T-cell (primary cell): ENCODE results near the gene ITGAL. TPM values are rescaled to one million over a fixed set of nuclear protein-coding genes. Genes with fewer than 3 reads are reported as not detected.

Experiments used
- ATAC-seq, 4 experiments: fragments of 200-7000 bp in 3 of 4; fragments of 150-1000 bp in 1 of 4; cut with Tn5 transposase; replicated peaks in 1 of 4; 1 replicate in 3 of 4; 2 replicates in 1 of 4; pipeline ENCODE4 v1.10.0; 2021; ENCODE audit warnings: moderate library complexity in 3 of 4, mild to moderate bottlenecking in 2 of 4, moderate number of reproducible peaks in 1 of 4
- CTCF ChIA-PET, 2 donors: fragments of 300-600 bp; sonication (Branson Sonifier 250); formaldehyde crosslinking; loops; one replicate each; lab custom pipeline; 2022; ENCODE audit warnings: antibody characterized with exemption in 2 of 2; lab: Charles Lee
- POLR2A ChIA-PET, 2 donors: fragments of 300-600 bp; sonication (Branson Sonifier 250); formaldehyde crosslinking; loops; one replicate each; lab custom pipeline; 2022; ENCODE audit warnings: antibody characterized with exemption in 2 of 2; lab: Charles Lee
- DNase-seq, 35 experiments: peaks; one replicate each; pipeline versions ENCODE4 v3.0.0 to v3.0.0-alpha.2; 2013 to 2023
- H3K27ac ChIP-seq: one replicate; pipeline ENCODE4 v1.5.1; 2013; ENCODE audit warnings: low read length
- H3K27me3 ChIP-seq, 2 experiments: replicated peaks in 1 of 2; 1 replicate in 1 of 2; 2 replicates in 1 of 2; pipeline versions ENCODE4 v1.6.1 to v1.7.0; 2013; ENCODE audit warnings: low read length in 1 of 2, mixed read lengths in 1 of 2; ENCODE audit not compliant: control insufficient read depth in 2 of 2, insufficient read depth in 2 of 2; ENCODE audit errors: extremely low read depth in 1 of 2
- H3K36me3 ChIP-seq, 2 donors: 1 replicate in 1 of 2; 2 replicates in 1 of 2; pipeline versions ENCODE4 v1.6.1 to v1.7.0; 2013; ENCODE audit warnings: low read length in 1 of 2; ENCODE audit not compliant: control insufficient read depth in 2 of 2, insufficient read depth in 1 of 2; ENCODE audit errors: extremely low read depth in 1 of 2
- H3K4me1 ChIP-seq, 2 experiments: 1 replicate in 1 of 2; 2 replicates in 1 of 2; pipeline versions ENCODE4 v1.6.1 to v1.7.0; 2013; ENCODE audit warnings: low read length in 2 of 2, mixed read lengths in 1 of 2; ENCODE audit not compliant: insufficient read depth in 2 of 2, control insufficient read depth in 1 of 2; ENCODE audit errors: extremely low read depth in 1 of 2
- H3K4me3 ChIP-seq, 2 donors: 1 replicate in 1 of 2; 2 replicates in 1 of 2; pipeline versions ENCODE4 v1.5.1 to v1.7.0; 2013; ENCODE audit warnings: mild to moderate bottlenecking in 2 of 2, low read length in 1 of 2, moderate library complexity in 1 of 2; ENCODE audit not compliant: control insufficient read depth in 1 of 2; ENCODE audit errors: extremely low read depth in 1 of 2
- H3K9me3 ChIP-seq: 2 replicates; pipeline ENCODE4 v1.7.0; 2013
- H3K27ac Mint-ChIP-seq, 2 donors: one replicate each; pipeline ENCODE4 v1.8.0; 2020 to 2021; ENCODE audit warnings: mild to moderate bottlenecking in 2 of 2, mixed read lengths in 2 of 2
- H3K27me3 Mint-ChIP-seq, 2 donors: one replicate each; pipeline ENCODE4 v1.8.0; 2021 to 2022; ENCODE audit warnings: mixed read lengths in 2 of 2
- H3K36me3 Mint-ChIP-seq: one replicate; pipeline ENCODE4 v1.8.0; 2021; ENCODE audit warnings: mixed read lengths
- H3K4me1 Mint-ChIP-seq, 3 donors: one replicate each; pipeline ENCODE4 v1.8.0; 2020 to 2022; ENCODE audit warnings: mixed read lengths in 3 of 3, mild to moderate bottlenecking in 1 of 3
- H3K4me3 Mint-ChIP-seq, 3 donors: one replicate each; pipeline ENCODE4 v1.8.0; 2020 to 2022; ENCODE audit warnings: mild to moderate bottlenecking in 3 of 3, mixed read lengths in 3 of 3, moderate library complexity in 3 of 3
- H3K9me3 Mint-ChIP-seq, 3 donors: one replicate each; pipeline ENCODE4 v1.8.0; 2020 to 2022; ENCODE audit warnings: mixed read lengths in 3 of 3
- WGBS: methylation state at CpG from one replicate; pipeline ENCODE4 v1.1.5; 2013; ENCODE audit warnings: missing lambda C conversion rate; ENCODE audit not compliant: insufficient coverage; 5-methylcytosine and 5-hydroxymethylcytosine counted together
- total RNA-seq, 35 experiments: library from RNA in 6 of 35; stranded (reverse) in 6 of 35; fragments of 120-200 nt in 1 of 35; gene quantifications; one replicate each; pipeline versions ENCODE4 v1.2.1 to v1.2.4 and lab custom pipeline; 2013 to 2026

ITGAL gene
- total RNA-seq, 5 donors from 2014 or later (not counting 1 experiment from before 2014, with no cell fraction given): 322 to 640 (median 518) TPM

DNA sequence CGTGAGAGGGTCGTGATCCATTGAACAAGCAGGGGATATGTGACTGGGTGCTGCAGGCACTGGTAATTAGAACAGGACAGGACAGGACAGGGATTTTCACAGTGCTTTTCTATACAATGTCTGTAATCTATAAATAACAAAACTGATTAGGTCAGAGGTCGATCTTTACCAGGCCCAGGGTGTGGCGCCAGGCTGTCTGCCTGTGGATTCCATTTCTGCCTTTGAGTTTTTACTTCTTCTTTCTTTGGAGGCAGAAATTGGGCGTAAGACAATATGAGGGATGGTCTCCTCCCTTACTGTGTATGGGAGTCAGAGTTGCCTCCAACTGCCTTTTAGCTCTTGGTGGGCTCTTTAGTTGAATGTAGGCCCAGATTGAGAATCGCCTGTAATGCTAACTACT, 87.1 kb downstream of the ITGAL start:
- H3K4me3 Mint-ChIP-seq: peak overlapping the region in 2 of 3 donors; percentile 58 to 88
- peaks cover 3 to 15% of the 10 kb centered on the region in 2 donors for H3K36me3 ChIP-seq
- peaks cover 2 to 53% of the 10 kb centered on the region in 2 experiments for H3K4me1 ChIP-seq
- 100% methylated on average over 2 of the region's 6 CpGs for WGBS
- ChIA-PET CTCF (no interaction called here), POLR2A (interaction anchor here in 1 of 2 donors (0.6 kb wide), 1 partner anchor 185 kb away, joined by 3 read pairs; no protein-coding TSS in a partner anchor)
- ATAC-seq (no peak), DNase-seq (no peak)
- H3K27ac Mint-ChIP-seq: peak overlapping the region; percentile 77 to 93
- no peak overlapping the region for H3K27ac ChIP-seq
- no peaks in the 10 kb centered on the region for H3K27me3 Mint-ChIP-seq
- H3K4me3 ChIP-seq: no peak overlapping the region
- no peaks in the 10 kb centered on the region for H3K9me3 Mint-ChIP-seq
- H3K27me3 ChIP-seq: peaks cover 0 to 6% of the 10 kb centered on the region in 2 experiments
- H3K4me1 Mint-ChIP-seq: peaks cover 24 to 37% (median 33%) of the 10 kb centered on the region in 3 donors
- no peaks in the 10 kb centered on the region for H3K9me3 ChIP-seq
- peaks cover 5% of the 10 kb centered on the region for H3K36me3 Mint-ChIP-seq

DNA sequence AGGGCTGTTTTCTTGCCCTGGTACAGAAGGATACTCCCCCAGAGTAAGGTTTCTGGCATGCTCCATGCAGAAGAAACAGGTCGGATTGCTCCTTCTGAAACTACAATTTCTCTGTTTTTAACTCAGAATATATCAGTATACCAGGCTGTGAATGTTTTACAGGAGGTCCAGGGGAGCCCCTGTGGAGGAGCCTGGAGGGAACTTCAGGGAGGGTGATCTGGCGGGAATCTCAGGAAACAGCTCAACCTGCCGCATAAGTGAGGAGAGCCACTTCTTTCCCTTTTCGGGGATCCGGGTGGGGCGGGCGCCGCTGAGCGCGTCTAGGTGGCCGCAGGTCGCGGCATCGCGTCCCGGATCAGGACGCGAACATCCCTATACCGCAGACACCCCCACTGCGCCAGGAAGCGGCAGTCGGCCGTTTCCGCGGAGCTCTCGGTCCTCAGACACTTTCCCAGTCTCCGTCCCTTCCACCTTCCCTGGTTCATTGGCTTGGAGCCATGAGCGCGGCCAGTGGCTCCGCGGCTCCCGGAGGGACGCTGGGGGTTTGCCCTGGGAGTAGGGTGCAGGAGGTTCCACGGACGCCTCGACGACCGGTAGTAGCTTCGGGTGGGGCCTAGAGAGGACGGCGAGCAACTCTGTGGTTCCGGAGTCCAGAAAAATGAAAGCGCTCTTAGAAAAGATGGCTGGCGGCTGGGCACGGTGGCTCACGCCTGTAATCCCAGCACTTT, 88.7 kb downstream of the ITGAL start:
- no peaks in the 10 kb centered on the region for H3K9me3 Mint-ChIP-seq

GRCh38 chr16:30562021-30562420, 89.5 kb downstream of the ITGAL start:
- ChIA-PET CTCF (interaction anchor here in 1 of 2 donors (0.6 to 0.8 kb wide), 2 partner anchors 27 to 152 kb away, joined by 3 to 6 read pairs; no protein-coding TSS in a partner anchor), POLR2A (interaction anchor here (0.6 to 1.0 kb wide), 3 partner anchors 27 to 779 kb away, joined by 3 read pairs; no protein-coding TSS in a partner anchor)
- Mint-ChIP-seq H3K4me3 (peak overlapping the region; percentile 76 to 82 (median 78)), H3K27ac (peak overlapping the region; percentile 89 to 94), H3K36me3 (no peaks in the 10 kb centered on the region), H3K9me3 (no peaks in the 10 kb centered on the region), H3K4me1 (peaks cover 26 to 33% (median 29%) of the 10 kb centered on the region in 3 donors), H3K27me3 (no peaks in the 10 kb centered on the region)
- H3K27ac ChIP-seq: peak overlapping the region; percentile 45
- peaks cover 0 to 33% of the 10 kb centered on the region in 2 experiments for H3K4me1 ChIP-seq
- peaks cover 0 to 6% of the 10 kb centered on the region in 2 experiments for H3K27me3 ChIP-seq
- ATAC-seq (no peak), DNase-seq (no peak)
- H3K36me3 ChIP-seq: no peaks in the 10 kb centered on the region
- H3K4me3 ChIP-seq: peak overlapping the region in 1 of 2 donors; percentile 53
- no peaks in the 10 kb centered on the region for H3K9me3 ChIP-seq
- WGBS: 97% methylated on average over 12 of the region's 14 CpGs

More for the DNA sequence above, 88.7 kb downstream of the ITGAL start:
- Mint-ChIP-seq H3K4me3 (peak overlapping the region; percentile 76 to 82 (median 78)), H3K27ac (peak overlapping the region; percentile 89 to 94), H3K4me1 (peaks cover 21 to 31% (median 29%) of the 10 kb centered on the region in 3 donors), H3K27me3 (no peaks in the 10 kb centered on the region), H3K36me3 (peaks cover under 1% of the 10 kb centered on the region)
- ChIA-PET POLR2A (interaction anchor here (0.6 to 1.0 kb wide), 4 partner anchors 26 to 778 kb away, joined by 3 to 8 read pairs (median 3); no protein-coding TSS in a partner anchor), CTCF (interaction anchor here in 1 of 2 donors (0.6 to 0.8 kb wide), 2 partner anchors 26 to 152 kb away, joined by 3 to 6 read pairs; no protein-coding TSS in a partner anchor)
- peak overlapping the region; percentile 53 to 56 for H3K4me3 ChIP-seq
- H3K27ac ChIP-seq: peak overlapping the region; percentile 45
- H3K36me3 ChIP-seq: peaks cover under 1 to 2% of the 10 kb centered on the region in 2 donors
- H3K4me1 ChIP-seq: peaks cover 0 to 39% of the 10 kb centered on the region in 2 experiments
- peaks cover 0 to 6% of the 10 kb centered on the region in 2 experiments for H3K27me3 ChIP-seq
- no peak for ATAC-seq
- DNase-seq: peak in 3 of 35 experiments; percentile 21 to 33 (median 25)
- no peaks in the 10 kb centered on the region for H3K9me3 ChIP-seq
- 37% methylated on average over 37 of the region's 46 CpGs for WGBS

- H3K9me3 ChIP-seq: no peaks in the 10 kb centered on the region
- H3K27me3 Mint-ChIP-seq: no peaks in the 10 kb centered on the region
- H3K4me1 ChIP-seq: peaks cover 16 to 47% of the 10 kb centered on the region in 2 experiments
- ATAC-seq (no peak), DNase-seq (no peak)
- 44% methylated on average over 2 of the region's 7 CpGs for WGBS
- H3K4me3 Mint-ChIP-seq: no peak overlapping the region
- H3K27ac ChIP-seq: no peak overlapping the region
- no peaks in the 10 kb centered on the region for H3K36me3 ChIP-seq
- H3K4me1 Mint-ChIP-seq: peaks cover 42 to 45% (median 44%) of the 10 kb centered on the region in 3 donors
- H3K27me3 ChIP-seq: peaks cover 0 to 6% of the 10 kb centered on the region in 2 experiments
- H3K36me3 Mint-ChIP-seq: no peaks in the 10 kb centered on the region
- no peaks in the 10 kb centered on the region for H3K9me3 Mint-ChIP-seq
- CTCF ChIA-PET: no interaction called here
- POLR2A ChIA-PET: no interaction called here
- peak overlapping the region in 1 of 2 donors; percentile 52 for H3K27ac Mint-ChIP-seq
- H3K4me3 ChIP-seq: no peak overlapping the region
Measured at GRCh38 chr16:30565526-30565925, 93.0 kb downstream of the ITGAL start.

DNA sequence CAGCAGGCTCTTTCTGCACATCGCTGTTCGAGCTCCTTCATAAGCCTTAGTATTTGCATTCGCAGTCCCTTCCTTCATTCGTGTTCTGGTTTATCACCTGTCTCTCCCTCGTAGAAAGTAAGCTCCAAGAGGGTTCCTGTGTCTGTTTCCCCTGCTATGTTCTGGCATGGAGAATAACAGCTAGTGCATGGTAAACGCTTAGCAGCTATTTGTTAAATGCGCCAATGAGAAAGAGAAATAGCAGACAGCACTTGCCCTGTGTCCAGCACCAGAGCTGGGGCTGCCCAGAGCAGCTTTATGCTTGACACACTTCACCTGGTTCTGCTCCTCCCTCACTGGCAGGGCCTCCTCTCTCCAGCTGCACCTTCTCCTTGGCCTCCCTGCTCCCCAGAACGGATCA, 93.4 kb downstream of the ITGAL start:
- H3K27ac Mint-ChIP-seq: peak overlapping the region; percentile 93 to 99
- Histone ChIP-seq H3K9me3 (no peaks in the 10 kb centered on the region), H3K4me1 (peaks cover 20 to 49% of the 10 kb centered on the region in 2 experiments), H3K4me3 (no peak overlapping the region), H3K36me3 (no peaks in the 10 kb centered on the region), H3K27ac (no peak overlapping the region), H3K27me3 (peaks cover 0 to 6% of the 10 kb centered on the region in 2 experiments)
- H3K27me3 Mint-ChIP-seq: no peaks in the 10 kb centered on the region
- H3K36me3 Mint-ChIP-seq: no peaks in the 10 kb centered on the region
- no peak for ATAC-seq
- WGBS: 88% methylated on average over 8 of the region's 8 CpGs
- CTCF ChIA-PET: no interaction called here
- peaks cover 42 to 46% (median 45%) of the 10 kb centered on the region in 3 donors for H3K4me1 Mint-ChIP-seq
- H3K9me3 Mint-ChIP-seq: no peaks in the 10 kb centered on the region
- POLR2A ChIA-PET: interaction anchor here in 1 of 2 donors (0.7 kb wide), 1 partner anchor 136 kb away, joined by 3 read pairs; the partner anchor contains the start of gene DCTPP1
- no peak for DNase-seq
- H3K4me3 Mint-ChIP-seq: no peak overlapping the region

DNA sequence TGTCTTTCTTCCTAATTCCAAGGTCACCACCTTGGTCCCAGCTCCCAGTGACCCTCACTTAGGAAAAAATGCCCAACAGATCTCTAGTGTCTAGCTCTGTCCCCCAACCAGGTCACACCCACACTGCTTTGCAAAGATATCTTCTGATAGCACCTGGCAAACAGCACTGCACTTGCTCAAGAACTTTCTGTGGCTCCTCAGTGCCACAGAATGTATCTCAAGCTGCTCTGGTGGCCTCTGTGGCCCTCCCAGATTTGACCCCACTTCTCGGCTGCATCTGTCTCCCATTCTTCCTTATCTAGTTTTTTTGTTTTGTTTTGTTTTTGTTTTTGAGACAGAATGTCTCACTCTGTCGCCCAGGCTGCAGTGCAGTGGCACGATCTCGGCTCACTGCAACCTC, 94.0 kb downstream of the ITGAL start:
- no CpG with 5 or more reads among the region's 4 CpGs for WGBS
- CTCF ChIA-PET: no interaction called here

More for the DNA sequence above, 94.0 kb downstream of the ITGAL start:
- no peak overlapping the region for H3K4me3 ChIP-seq
- DNase-seq (no peak), ATAC-seq (no peak)
- peak overlapping the region; percentile 93 to 99 for H3K27ac Mint-ChIP-seq
- peaks cover 0 to under 1% of the 10 kb centered on the region in 2 experiments for H3K27me3 ChIP-seq
- no peaks in the 10 kb centered on the region for H3K9me3 Mint-ChIP-seq
- H3K27me3 Mint-ChIP-seq: no peaks in the 10 kb centered on the region
- H3K36me3 ChIP-seq: no peaks in the 10 kb centered on the region
- H3K4me1 ChIP-seq: peaks cover 22 to 47% of the 10 kb centered on the region in 2 experiments
- POLR2A ChIA-PET: interaction anchor here (0.7 to 1.2 kb wide), 3 partner anchors 8 to 137 kb away, joined by 3 to 5 read pairs (median 3); partner anchors contain the start of genes DCTPP1 (in 1 of the 2) and ZNF764 (in 1 of the 2)
- H3K27ac ChIP-seq: no peak overlapping the region
- H3K36me3 Mint-ChIP-seq: no peaks in the 10 kb centered on the region
- no peaks in the 10 kb centered on the region for H3K9me3 ChIP-seq
- H3K4me3 Mint-ChIP-seq: no peak overlapping the region
- H3K4me1 Mint-ChIP-seq: peaks cover 36 to 43% (median 42%) of the 10 kb centered on the region in 3 donors
